GM18873 (cell line): ENCODE results near the gene CDKN1C.
"Not testable (repeated sequence)": the region's sequence is repeated elsewhere in the genome, so short reads cannot be mapped to it uniquely, and the experiment has no call there.

Experiments used
- ATAC-seq: cut with Tn5 transposase; IDR thresholded peaks from one replicate; pipeline ENCODE4 v1.9.1; 2021; ENCODE audit warnings: mild to moderate bottlenecking, moderate library complexity, moderate number of reproducible peaks; ENCODE audit not compliant: unreplicated experiment, low FRiP score

The CDKN1C gene

GRCh38 chr11:2909133-2909902 lies 23.7 kb upstream of the CDKN1C start:
- no peak for ATAC-seq

- ATAC-seq = no peak
Observed at GRCh38 chr11:2908130-2908529, 22.6 kb upstream of the CDKN1C start.

- ATAC-seq = not testable (repeated sequence)
Observed at GRCh38 chr11:2905299-2905698, 19.7 kb upstream of the CDKN1C start.

- no peak for ATAC-seq
Observed at GRCh38 chr11:2904153-2905052, 18.8 kb upstream of the CDKN1C start.

- no peak for ATAC-seq
Observed at GRCh38 chr11:2903672-2904011, 18.1 kb upstream of the CDKN1C start.

- ATAC-seq = no peak
Observed at GRCh38 chr11:2902784-2903671, 17.5 kb upstream of the CDKN1C start.

GRCh38 chr11:2901854-2902783 lies 16.5 kb upstream of the CDKN1C start:
- ATAC-seq = peak; percentile 92

GRCh38 chr11:2901196-2901796 lies 15.7 kb upstream of the CDKN1C start:
- no peak for ATAC-seq

GRCh38 chr11:2899080-2899783 lies 13.7 kb upstream of the CDKN1C start:
- no peak for ATAC-seq

GRCh38 chr11:2898366-2899079 lies 12.9 kb upstream of the CDKN1C start:
- no peak for ATAC-seq

GRCh38 chr11:2897048-2897447 lies 11.5 kb upstream of the CDKN1C start:
- ATAC-seq = no peak

- no peak for ATAC-seq
Observed at GRCh38 chr11:2896047-2896446, 10.5 kb upstream of the CDKN1C start.

- no peak for ATAC-seq
Observed at GRCh38 chr11:2893935-2894334, 8.4 kb upstream of the CDKN1C start.

GRCh38 chr11:2892967-2893528 lies 7.5 kb upstream of the CDKN1C start:
- ATAC-seq = no peak

GRCh38 chr11:2892215-2892966 lies 6.8 kb upstream of the CDKN1C start:
- no peak for ATAC-seq

GRCh38 chr11:2891326-2892214 lies 6.0 kb upstream of the CDKN1C start:
- no peak for ATAC-seq
